ENCODE data around the gene TRIM67.
"Not testable (repeated sequence)": the region's sequence is repeated elsewhere in the genome, so short reads cannot be mapped to it uniquely, and the experiment has no call there.

TRIM67 gene

GRCh38 chr1:231209531-231209930 lies 47.7 kb downstream of the TRIM67 start:
- DNase-seq: no peak

DNA sequence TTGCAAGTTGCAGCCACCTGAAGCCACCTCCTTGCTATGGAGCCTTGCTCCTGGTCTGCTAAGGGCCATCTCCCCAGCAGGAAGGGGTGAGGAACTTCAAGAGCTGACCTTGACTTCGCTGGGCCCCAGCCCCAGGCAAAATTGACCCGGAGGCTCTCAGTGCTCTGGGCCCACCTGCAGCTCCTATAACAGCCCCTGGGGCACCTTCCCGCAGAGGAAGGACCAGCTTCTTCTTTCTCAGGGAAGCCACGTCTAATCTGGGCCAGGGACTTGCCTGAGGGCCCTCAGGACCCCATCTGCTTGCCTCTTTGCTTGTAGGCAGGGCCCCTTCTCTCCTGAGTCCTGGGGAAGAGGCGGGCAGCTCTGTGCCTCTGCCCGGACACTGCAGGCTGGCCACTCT lies 48.3 kb downstream of the TRIM67 start:
- DNase-seq: no peak

DNA sequence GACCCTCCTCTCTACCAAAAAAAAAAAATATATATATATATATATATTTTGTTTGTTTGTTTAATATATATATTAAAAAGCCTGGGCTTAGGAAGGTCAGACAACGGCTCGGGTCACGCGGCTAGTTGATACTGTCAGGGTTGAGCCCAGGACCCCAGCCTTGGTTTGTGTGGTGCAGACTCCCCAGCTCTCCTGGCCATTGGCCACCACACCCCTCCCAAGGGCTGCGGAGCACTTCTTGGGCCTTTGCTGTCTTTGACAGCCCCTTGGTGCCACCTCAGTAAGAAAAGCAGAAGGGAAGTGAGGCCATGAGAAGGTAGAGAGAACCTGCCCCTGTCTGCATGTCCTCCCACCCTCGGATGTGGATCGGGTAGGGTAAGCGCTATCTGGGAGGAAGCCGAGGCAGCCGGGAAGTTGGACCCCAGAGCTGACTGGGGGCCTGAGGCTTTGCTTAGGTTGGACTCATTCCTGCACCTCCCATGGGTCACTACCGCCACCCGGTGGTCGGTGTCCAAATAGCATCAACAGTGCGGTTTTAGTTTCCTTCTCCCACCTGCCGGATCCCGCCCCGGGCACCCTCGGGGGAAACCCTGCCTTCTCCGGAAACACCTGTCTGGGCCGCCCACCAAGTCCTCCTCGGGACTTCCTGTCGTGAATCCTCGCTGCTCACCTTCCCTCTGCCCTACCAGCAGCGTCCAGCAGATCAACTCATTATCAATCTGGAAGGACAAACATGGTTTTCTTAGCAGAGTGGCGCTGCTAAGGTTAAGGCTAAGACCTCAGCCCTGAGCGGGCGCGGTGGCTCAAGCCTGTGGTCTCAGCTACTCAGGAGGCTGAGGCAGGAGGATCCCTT lies 49.4 kb downstream of the TRIM67 start:
- peak; percentile 91 for DNase-seq

GRCh38 chr1:231212301-231212700 lies 50.4 kb downstream of the TRIM67 start:
- not testable (repeated sequence) for DNase-seq

DNA sequence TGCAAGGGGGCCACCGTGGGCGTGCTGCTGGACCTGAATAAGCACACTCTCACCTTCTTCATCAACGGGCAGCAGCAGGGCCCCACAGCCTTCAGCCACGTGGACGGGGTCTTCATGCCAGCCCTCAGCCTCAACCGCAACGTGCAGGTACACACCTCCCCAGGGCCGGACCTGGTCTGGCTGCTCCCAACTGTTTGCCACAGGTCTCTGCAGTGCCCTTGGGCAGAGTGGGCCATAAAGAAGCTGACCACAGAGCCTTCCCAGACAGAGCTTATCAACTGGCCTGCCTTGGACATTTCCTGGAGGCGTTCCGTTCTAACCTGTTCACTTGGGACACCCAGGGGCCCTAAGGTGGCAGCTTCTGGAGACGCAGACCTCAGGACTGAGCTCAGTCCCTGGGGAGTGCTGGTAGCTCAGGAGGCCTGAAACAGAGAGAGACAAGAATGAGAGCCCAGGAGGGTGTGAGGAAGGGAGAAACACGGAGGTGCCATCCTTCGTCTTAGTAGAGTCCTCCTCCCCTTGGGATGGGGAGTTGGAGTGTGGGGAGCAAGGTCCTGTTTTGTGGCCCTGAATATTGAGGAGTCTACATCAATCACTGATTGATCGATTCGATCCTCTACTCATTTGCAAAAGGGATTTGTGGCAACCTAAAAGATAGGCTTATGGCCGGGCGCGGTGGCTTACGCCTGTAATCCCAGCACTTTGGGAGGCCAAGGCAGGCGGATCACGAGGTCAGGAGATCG lies 52.1 kb downstream of the TRIM67 start:
- no peak for DNase-seq

GRCh38 chr1:231214918-231215680 lies 53.2 kb downstream of the TRIM67 start:
- DNase-seq: peak; percentile 32

GRCh38 chr1:231215681-231216385 lies 54.0 kb downstream of the TRIM67 start:
- no peak for DNase-seq

GRCh38 chr1:231216498-231216897 lies 54.6 kb downstream of the TRIM67 start:
- DNase-seq: no peak

DNA sequence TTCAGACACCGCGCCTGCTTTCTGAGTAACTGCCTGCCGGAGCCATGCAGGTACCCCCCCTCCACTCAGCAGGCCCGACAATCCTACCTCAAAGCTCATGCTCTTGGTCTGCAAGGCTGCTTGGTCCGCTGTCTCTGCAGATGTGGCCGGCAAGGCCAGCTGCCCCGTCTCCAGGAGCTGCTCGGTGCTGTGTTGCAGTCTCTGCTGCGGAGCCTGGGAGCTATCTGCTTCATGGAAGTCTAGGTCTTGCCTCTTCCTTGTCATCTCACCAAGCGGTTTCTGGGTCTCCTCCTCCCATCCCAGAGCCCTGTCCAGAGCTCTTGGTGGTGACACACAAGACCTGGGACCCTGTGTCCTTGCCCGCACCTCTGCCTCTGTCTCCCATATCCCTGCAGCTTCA lies 55.2 kb downstream of the TRIM67 start:
- DNase-seq: no peak

DNA sequence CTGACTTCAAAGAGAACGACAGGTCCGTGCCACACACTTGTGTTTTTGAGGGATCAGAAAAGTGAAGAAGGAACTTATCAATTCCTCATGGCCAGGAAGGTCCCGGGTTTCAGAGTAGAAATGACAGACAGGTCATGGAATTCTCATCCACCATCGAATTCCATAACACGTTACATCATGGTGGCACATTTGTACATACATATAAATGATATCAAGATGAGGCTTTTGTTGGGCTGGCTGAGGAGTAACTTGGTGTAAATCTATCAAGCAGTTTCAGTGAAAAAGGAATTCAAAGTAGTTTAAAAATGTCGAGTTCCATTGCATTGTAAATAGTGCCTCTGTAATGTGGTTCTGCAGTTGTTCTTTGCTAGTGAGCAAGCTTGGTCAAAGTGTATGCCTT lies 56.2 kb downstream of the TRIM67 start:
- DNase-seq: no peak

- no peak for DNase-seq
Observed at GRCh38 chr1:231219422-231220401, 57.9 kb downstream of the TRIM67 start.

DNA sequence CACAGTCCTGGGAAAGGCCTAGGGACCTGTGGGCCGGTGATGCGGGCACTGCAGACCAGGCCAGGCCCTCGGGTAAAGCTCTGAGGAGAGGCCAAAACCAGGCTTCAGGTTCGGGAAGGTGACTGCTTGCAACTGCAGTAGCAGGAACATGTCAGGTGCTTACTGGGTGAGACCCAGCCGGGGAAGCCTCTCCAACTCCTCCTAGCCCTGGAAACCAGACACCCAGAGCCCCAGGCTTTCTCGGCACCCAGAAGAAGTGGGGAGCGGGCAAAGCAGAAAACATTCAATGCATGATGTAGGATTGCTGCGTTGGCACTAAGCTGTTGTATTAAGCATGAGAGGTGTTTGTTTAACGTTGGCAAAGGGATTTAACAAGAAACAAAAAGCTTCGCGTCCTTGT lies 58.9 kb downstream of the TRIM67 start:
- DNase-seq: no peak

DNA sequence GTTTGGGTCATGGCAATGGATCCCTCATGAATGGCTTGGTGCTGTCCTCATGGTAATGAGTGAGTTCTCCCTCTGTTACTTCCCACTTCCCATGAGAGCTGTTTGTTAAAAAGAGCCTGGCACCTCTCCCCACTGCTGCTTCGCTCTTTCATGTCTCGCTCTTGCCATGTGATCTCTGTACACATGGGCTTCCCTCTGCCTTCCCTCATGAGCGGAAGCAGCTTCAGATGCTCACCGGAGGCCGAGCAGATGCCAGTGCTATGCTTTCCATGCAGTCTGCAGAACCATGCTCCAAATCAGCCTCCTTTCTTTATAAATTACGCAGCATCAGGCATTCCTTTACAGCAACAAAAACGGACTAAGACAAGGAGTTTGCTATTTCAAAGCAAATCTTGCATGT lies 64.3 kb downstream of the TRIM67 start:
- no peak for DNase-seq

- DNase-seq: no peak
Observed at GRCh38 chr1:231231511-231231910, 69.7 kb downstream of the TRIM67 start.

DNA sequence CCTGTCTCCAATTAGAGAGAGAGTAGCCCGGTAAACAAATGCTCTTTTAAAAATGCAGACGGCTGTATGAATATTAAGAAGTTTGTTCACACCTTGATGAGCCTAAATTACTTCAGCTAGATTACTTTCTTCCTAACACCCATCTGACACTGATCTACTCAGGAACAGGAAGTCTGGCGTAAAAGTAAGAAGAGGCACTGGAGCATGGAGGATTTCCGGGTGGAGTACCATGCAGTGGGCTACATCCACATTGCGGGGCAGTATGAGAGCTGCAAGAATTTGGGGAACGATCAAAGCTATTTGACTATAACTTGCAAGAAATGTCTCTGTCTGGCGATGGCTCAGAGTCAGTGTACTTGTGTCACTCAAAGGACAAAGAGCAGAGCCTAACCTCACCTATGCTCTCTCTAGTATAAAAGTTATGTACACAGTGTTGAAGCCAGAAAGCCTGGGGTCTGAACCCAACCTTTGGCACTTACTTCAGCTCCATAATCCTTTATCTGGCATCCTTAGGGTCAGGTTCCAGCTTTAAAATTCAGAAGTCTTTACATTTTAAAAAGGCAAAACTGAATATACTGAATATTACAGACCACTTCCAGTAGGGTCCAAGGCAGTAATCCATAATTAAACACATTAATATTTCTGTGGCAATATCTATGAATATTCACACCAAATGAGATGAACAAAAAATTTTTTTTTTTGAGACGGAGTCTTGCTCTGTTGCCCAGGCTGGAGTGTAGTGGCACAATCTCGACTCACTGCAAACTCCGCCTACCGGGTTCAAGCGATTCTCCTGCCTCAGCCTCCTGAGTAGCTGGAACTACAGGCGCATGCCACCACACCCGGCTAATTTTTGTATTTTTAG lies 71.2 kb downstream of the TRIM67 start:
- no peak for DNase-seq

GRCh38 chr1:231233735-231234417 lies 72.0 kb downstream of the TRIM67 start:
- DNase-seq: no peak

GRCh38 chr1:231234506-231234905 lies 72.6 kb downstream of the TRIM67 start:
- no peak for DNase-seq

DNA sequence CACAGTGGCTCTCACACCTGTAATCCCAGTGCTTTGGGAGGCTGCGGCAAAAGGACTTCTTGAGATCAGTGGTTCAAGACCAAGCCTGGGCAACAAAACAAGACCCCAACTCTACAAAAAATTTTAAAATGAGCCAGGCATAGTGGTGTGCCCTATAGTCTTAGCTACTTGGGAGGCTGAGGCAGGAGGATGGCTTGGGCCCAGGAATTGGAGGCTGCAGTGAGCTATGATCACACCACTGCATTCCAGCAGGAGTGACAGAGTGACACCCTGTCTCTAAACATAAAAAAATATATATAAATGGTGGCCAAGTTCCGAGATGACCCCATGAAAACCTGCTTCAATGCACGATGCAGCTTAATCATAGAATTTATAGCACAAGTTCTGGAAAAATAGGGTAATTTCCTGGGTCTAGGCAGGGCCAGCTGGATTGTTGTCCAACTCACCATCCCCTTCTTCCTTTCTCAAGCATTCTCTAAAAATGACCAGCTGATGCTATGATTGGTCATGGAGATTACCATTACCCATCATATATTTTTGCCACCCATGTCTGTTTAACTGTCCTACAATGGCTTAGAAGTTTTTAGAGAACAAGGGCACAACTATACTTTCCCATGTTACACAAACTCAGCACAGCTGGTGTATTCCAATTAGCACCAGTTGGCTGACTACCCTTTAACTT lies 73.8 kb downstream of the TRIM67 start:
- no peak for DNase-seq

DNA sequence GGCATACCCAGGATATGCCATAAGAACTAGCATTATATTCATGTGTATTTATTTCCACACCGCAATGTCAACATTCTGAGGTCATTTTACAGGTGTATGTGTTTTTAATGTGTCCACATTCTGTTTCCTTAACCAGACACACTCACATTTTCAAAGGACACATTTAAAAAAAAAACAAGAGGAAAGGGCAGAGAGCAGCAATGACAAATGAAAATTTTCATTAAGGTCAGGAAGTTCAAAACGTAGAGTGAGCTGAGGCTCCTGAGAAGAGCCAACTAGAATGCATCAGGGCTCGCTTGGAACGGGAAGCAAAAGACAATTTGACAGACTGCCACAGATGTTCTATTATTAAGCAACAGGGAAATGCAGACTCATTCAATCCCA lies 74.3 kb downstream of the TRIM67 start:
- DNase-seq: no peak
